Measurements from ENCODE around the gene RASIP1.
A peak's percentile ranks its signal among the peaks of the same experiment; 100 is the strongest.

RASIP1 gene

GRCh38 chr19:48746738-48747575 lies 6.5 kb upstream of the RASIP1 start, which contains the start of gene IZUMO1:
Gene IZUMO1 (minus strand): TSS chr19:48746909. CDS start chr19:48745859, 1,050 bp downstream.
- no peaks in the 10 kb centered on the region for H3K4me1 ChIP-seq (ENCODE audit: control insufficient read depth, insufficient read depth, low read length)
- peak within 1 kb of the TSS; percentile 45 for H3K4me3 ChIP-seq (ENCODE audit: low read depth, low read length)
- H3K9me3 ChIP-seq (ENCODE audit: control insufficient read depth, insufficient read depth, low read depth, low read length): no peaks in the 10 kb centered on the region
- no peaks in the 10 kb centered on the region for H3K36me3 ChIP-seq (ENCODE audit: control insufficient read depth in 2 of 2, insufficient read depth in 1 of 2, low read length in 2 of 2)
- ChIA-PET CTCF (interaction anchor here (0.6 to 1.5 kb wide), 7 partner anchors 8 to 84 kb away, joined by 3 to 5 read pairs (median 3); no protein-coding TSS in a partner anchor), POLR2A (interaction anchor here (0.5 to 2.5 kb wide), 9 partner anchors 8 to 642 kb away, joined by 3 to 18 read pairs (median 5); partner anchors contain the start of genes RPL18 and SPHK2)
- peak within 1 kb of the TSS; percentile 42; the same call in 1 of the 2 replicates for H3K27ac ChIP-seq (ENCODE audit: extremely low read depth, low read depth, low read length)
- TF ChIP-seq, protein P1, sequence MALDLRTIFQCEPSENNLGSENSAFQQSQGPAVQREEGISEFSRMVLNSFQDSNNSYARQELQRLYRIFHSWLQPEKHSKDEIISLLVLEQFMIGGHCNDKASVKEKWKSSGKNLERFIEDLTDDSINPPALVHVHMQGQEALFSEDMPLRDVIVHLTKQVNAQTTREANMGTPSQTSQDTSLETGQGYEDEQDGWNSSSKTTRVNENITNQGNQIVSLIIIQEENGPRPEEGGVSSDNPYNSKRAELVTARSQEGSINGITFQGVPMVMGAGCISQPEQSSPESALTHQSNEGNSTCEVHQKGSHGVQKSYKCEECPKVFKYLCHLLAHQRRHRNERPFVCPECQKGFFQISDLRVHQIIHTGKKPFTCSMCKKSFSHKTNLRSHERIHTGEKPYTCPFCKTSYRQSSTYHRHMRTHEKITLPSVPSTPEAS (tag by site-specific recombination; IDR thresholded peaks at IDR 0.05): no peak
- TF ChIP-seq ZNF629 (tag by site-specific recombination; IDR thresholded peaks at IDR 0.05): peak; percentile 93
- no peak for TF ChIP-seq ZNF404 (tag by site-specific recombination; IDR thresholded peaks at IDR 0.05)
- peak; percentile 63 for TF ChIP-seq GLIS1 (tag by site-specific recombination; IDR thresholded peaks at IDR 0.05)
- peak; percentile 67; the same call in 1 of the 2 replicates for TF ChIP-seq GLIS2 (tag by site-specific recombination; IDR thresholded peaks at IDR 0.05)
- TF ChIP-seq ZNF248 (tag by site-specific recombination; IDR thresholded peaks at IDR 0.05): no peak
- no peak for TF ChIP-seq CTCF (tag by site-specific recombination; IDR thresholded peaks at IDR 0.05)
- TF ChIP-seq ZNF133 (tag by site-specific recombination; IDR thresholded peaks at IDR 0.05): no peak
- TF ChIP-seq ZNF654 (tag by site-specific recombination; IDR thresholded peaks at IDR 0.05; ENCODE audit: low read depth): no peak
- TF ChIP-seq KLF9 (tag by site-specific recombination; IDR thresholded peaks at IDR 0.05; ENCODE audit: low read depth): no peak; the same call in 1 of the 2 replicates
- no peak for TF ChIP-seq OVOL3 (tag by site-specific recombination; IDR thresholded peaks at IDR 0.05)
- peak; percentile 83 for TF ChIP-seq PATZ1 (tag by site-specific recombination; IDR thresholded peaks at IDR 0.05)
- TF ChIP-seq ZNF660 (tag by site-specific recombination; IDR thresholded peaks at IDR 0.05): no peak
- no peak for TF ChIP-seq ZNF146 (tag by site-specific recombination; IDR thresholded peaks at IDR 0.05)
- peak; percentile 53; the same call in 1 of the 2 replicates for TF ChIP-seq SP3 (tag by site-specific recombination; IDR thresholded peaks at IDR 0.05)
- peak; percentile 96 for TF ChIP-seq ZNF76 (tag by site-specific recombination; IDR thresholded peaks at IDR 0.05; ENCODE audit: borderline replicate concordance, low read depth)
- no peak for TF ChIP-seq OSR2 (tag by site-specific recombination; IDR thresholded peaks at IDR 0.05)
- no peak for TF ChIP-seq KLF16 (tag by site-specific recombination; IDR thresholded peaks at IDR 0.05)
- TF ChIP-seq ZNF239 (tag by site-specific recombination; IDR thresholded peaks at IDR 0.05): no peak
- no peak for TF ChIP-seq ZNF394 (tag by site-specific recombination; IDR thresholded peaks at IDR 0.05; ENCODE audit: borderline replicate concordance)
- no peak for TF ChIP-seq RBAK (tag by site-specific recombination; IDR thresholded peaks at IDR 0.05)
- TF ChIP-seq ZNF140 (tag by site-specific recombination; IDR thresholded peaks at IDR 0.05): no peak
- TF ChIP-seq ZNF433 (tag by site-specific recombination; IDR thresholded peaks at IDR 0.05; ENCODE audit: low read depth): no peak
- TF ChIP-seq ZSCAN18 (tag by site-specific recombination; IDR thresholded peaks at IDR 0.05): no peak
- TF ChIP-seq IKZF3 (tag by site-specific recombination; IDR thresholded peaks at IDR 0.05): peak; percentile 43; the same call in 1 of the 2 replicates
- TF ChIP-seq, protein P2, sequence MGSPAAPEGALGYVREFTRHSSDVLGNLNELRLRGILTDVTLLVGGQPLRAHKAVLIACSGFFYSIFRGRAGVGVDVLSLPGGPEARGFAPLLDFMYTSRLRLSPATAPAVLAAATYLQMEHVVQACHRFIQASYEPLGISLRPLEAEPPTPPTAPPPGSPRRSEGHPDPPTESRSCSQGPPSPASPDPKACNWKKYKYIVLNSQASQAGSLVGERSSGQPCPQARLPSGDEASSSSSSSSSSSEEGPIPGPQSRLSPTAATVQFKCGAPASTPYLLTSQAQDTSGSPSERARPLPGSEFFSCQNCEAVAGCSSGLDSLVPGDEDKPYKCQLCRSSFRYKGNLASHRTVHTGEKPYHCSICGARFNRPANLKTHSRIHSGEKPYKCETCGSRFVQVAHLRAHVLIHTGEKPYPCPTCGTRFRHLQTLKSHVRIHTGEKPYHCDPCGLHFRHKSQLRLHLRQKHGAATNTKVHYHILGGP (tag by site-specific recombination; IDR thresholded peaks at IDR 0.05): no peak
- TF ChIP-seq ZNF335 (tag by site-specific recombination; conservative IDR thresholded peaks at IDR 0.05): peak; percentile 68
- TF ChIP-seq ATF2 (tag by site-specific recombination; IDR thresholded peaks at IDR 0.05; ENCODE audit: low read depth): peak; percentile 95
